HEK293 (cell line): ENCODE data around the gene NUMA1.

Experiments used
- CTCF ChIA-PET: fragments of 350-600 bp; formaldehyde crosslinking; extraction: SDS; loops from one replicate; lab custom pipeline; 2021; ENCODE audit warnings: antibody characterized with exemption; lab: Yijun Ruan, JAX
- POLR2A ChIA-PET: fragments of 300-600 bp; formaldehyde crosslinking; extraction: SDS; loops from one replicate; lab custom pipeline; 2020; ENCODE audit warnings: antibody characterized with exemption, inconsistent platforms; lab: Yijun Ruan, JAX
- H3K27ac ChIP-seq: fragments of 200-500 bp; sonication (Bioruptor generic); 2 replicates; pipeline ENCODE4 v1.5.1; 2014; ENCODE audit warnings: low read depth, low read length, control low read depth, inconsistent platforms; ENCODE audit errors: extremely low read depth
- H3K36me3 ChIP-seq, 2 experiments: fragments of 200-500 bp in 1 of 2; sonication (Bioruptor generic) in 1 of 2; 1 replicate in 1 of 2; 2 replicates in 1 of 2; pipeline ENCODE4 v1.5.1; 2014 to 2017; ENCODE audit warnings: inconsistent platforms in 2 of 2, low read length in 2 of 2; ENCODE audit not compliant: control insufficient read depth in 2 of 2, insufficient read depth in 1 of 2
- H3K4me1 ChIP-seq: fragments of 200-500 bp; sonication (Bioruptor generic); 2 replicates; pipeline ENCODE4 v1.5.1; 2014; ENCODE audit warnings: mild to moderate bottlenecking, low read length, inconsistent platforms; ENCODE audit not compliant: control insufficient read depth, insufficient read depth
- H3K4me3 ChIP-seq: 2 replicates; pipeline ENCODE4 v1.5.1; 2011; ENCODE audit warnings: low read depth, mild to moderate bottlenecking, control low read depth, low read length, moderate library complexity
- H3K9me3 ChIP-seq: fragments of 200-500 bp; sonication (Bioruptor generic); 2 replicates; pipeline ENCODE4 v1.5.1; 2014; ENCODE audit warnings: low read depth, low read length, inconsistent platforms; ENCODE audit not compliant: control insufficient read depth, insufficient read depth
- BCL11A ChIP-seq: fragments of 450-650 bp; formaldehyde crosslinking; IDR thresholded peaks from 2 replicates; pipeline ENCODE4 v1.5.1; 2016; ENCODE audit warnings: low read depth, missing biosample characterization, missing genetic modification characterization
- BCL11B ChIP-seq: fragments of 450-650 bp; formaldehyde crosslinking; IDR thresholded peaks from 2 replicates; pipeline ENCODE4 v1.5.1; 2016; ENCODE audit warnings: low read depth, missing biosample characterization, missing genetic modification characterization
- GLIS2 ChIP-seq: fragments of 450-650 bp; formaldehyde crosslinking; IDR thresholded peaks from 2 replicates; pipeline ENCODE4 v1.5.1; 2016; ENCODE audit warnings: missing biosample characterization, missing genetic modification characterization
- HOXD13 ChIP-seq: sonication (generic); formaldehyde crosslinking; IDR thresholded peaks from 2 replicates; pipeline ENCODE4 v1.8.0; 2022; ENCODE audit warnings: missing genetic modification reagents, borderline replicate concordance
- IKZF3 ChIP-seq: fragments of 450-650 bp; IDR thresholded peaks from 2 replicates; pipeline ENCODE4 v1.5.0; 2018; ENCODE audit warnings: missing biosample characterization, mild to moderate bottlenecking, missing genetic modification characterization, moderate library complexity
- KLF1 ChIP-seq: fragments of 450-650 bp; formaldehyde crosslinking; IDR thresholded peaks from 2 replicates; pipeline ENCODE4 v1.5.1; 2016; ENCODE audit warnings: missing biosample characterization, missing genetic modification characterization
- KLF16 ChIP-seq: fragments of 450-650 bp; formaldehyde crosslinking; IDR thresholded peaks from 2 replicates; pipeline ENCODE4 v1.5.1; 2017; ENCODE audit warnings: missing biosample characterization, missing genetic modification characterization
- OVOL3 ChIP-seq: fragments of 450-650 bp; formaldehyde crosslinking; IDR thresholded peaks from 2 replicates; pipeline ENCODE4 v1.5.1; 2016; ENCODE audit warnings: missing biosample characterization, missing genetic modification characterization
- PRDM1 ChIP-seq: fragments of 450-650 bp; formaldehyde crosslinking; IDR thresholded peaks from 2 replicates; pipeline ENCODE4; 2016; ENCODE audit warnings: missing biosample characterization, missing genetic modification characterization
- PRDM10 ChIP-seq: fragments of 450-650 bp; formaldehyde crosslinking; IDR thresholded peaks from 2 replicates; pipeline ENCODE4 v1.5.1; 2016; ENCODE audit warnings: missing biosample characterization, missing genetic modification characterization
- SCRT2 ChIP-seq: fragments of 450-650 bp; formaldehyde crosslinking; IDR thresholded peaks from 2 replicates; pipeline ENCODE4 v1.5.1; 2016; ENCODE audit warnings: missing biosample characterization, missing genetic modification characterization
- TCF7L2 ChIP-seq: IDR thresholded peaks from 2 replicates; pipeline ENCODE4 v1.6.1; 2011; ENCODE audit warnings: low read depth, mild to moderate bottlenecking, inconsistent platforms, low read length, moderate library complexity, borderline replicate concordance
- ZEB2 ChIP-seq: fragments of 450-650 bp; formaldehyde crosslinking; IDR thresholded peaks from 2 replicates; pipeline ENCODE4 v1.5.1; 2016; ENCODE audit warnings: missing biosample characterization, missing genetic modification characterization
- ZFHX2 ChIP-seq: fragments of 450-650 bp; formaldehyde crosslinking; conservative IDR thresholded peaks from 2 replicates; pipeline ENCODE4 v1.5.1; 2016; ENCODE audit warnings: missing biosample characterization, missing genetic modification characterization
- ZFP3 ChIP-seq: fragments of 450-650 bp; formaldehyde crosslinking; IDR thresholded peaks from 2 replicates; pipeline ENCODE4 v1.5.1; 2016; ENCODE audit warnings: low read depth, missing biosample characterization, missing genetic modification characterization
- ZNF112 ChIP-seq: fragments of 450-650 bp; formaldehyde crosslinking; IDR thresholded peaks from 2 replicates; pipeline ENCODE4 v1.5.0; 2017; ENCODE audit warnings: missing biosample characterization, missing genetic modification characterization
- ZNF132 ChIP-seq: fragments of 450-650 bp; formaldehyde crosslinking; IDR thresholded peaks from 2 replicates; pipeline ENCODE4 v1.5.1; 2017; ENCODE audit warnings: missing biosample characterization, missing genetic modification characterization, borderline replicate concordance
- ZNF16 ChIP-seq: fragments of 450-650 bp; formaldehyde crosslinking; IDR thresholded peaks from 2 replicates; pipeline ENCODE4 v1.5.1; 2016; ENCODE audit warnings: low read depth, missing biosample characterization, missing genetic modification characterization
- ZNF426 ChIP-seq: fragments of 450-650 bp; formaldehyde crosslinking; IDR thresholded peaks from 2 replicates; pipeline ENCODE4 v1.5.1; 2017; ENCODE audit warnings: missing biosample characterization, missing genetic modification characterization, mild to moderate bottlenecking, inconsistent platforms, moderate library complexity
- ZNF473 ChIP-seq: fragments of 450-650 bp; formaldehyde crosslinking; IDR thresholded peaks from 2 replicates; pipeline ENCODE4 v1.5.1; 2017; ENCODE audit warnings: missing biosample characterization, missing genetic modification characterization
- ZNF488 ChIP-seq: fragments of 450-650 bp; formaldehyde crosslinking; IDR thresholded peaks from 2 replicates; pipeline ENCODE4 v1.5.1; 2016; ENCODE audit warnings: missing biosample characterization, missing genetic modification characterization
- ZNF513 ChIP-seq: fragments of 450-650 bp; IDR thresholded peaks from 2 replicates; pipeline ENCODE4 v1.5.1; 2018; ENCODE audit warnings: missing biosample characterization, missing genetic modification characterization
- ZNF596 ChIP-seq: fragments of 450-650 bp; IDR thresholded peaks from 2 replicates; pipeline ENCODE4 v1.5.0; 2018; ENCODE audit warnings: missing biosample characterization, mild to moderate bottlenecking, missing genetic modification characterization, moderate library complexity
- ZNF624 ChIP-seq: fragments of 450-650 bp; formaldehyde crosslinking; IDR thresholded peaks from 2 replicates; pipeline ENCODE4 v1.5.1; 2017; ENCODE audit warnings: missing biosample characterization, missing genetic modification characterization
- ZNF660 ChIP-seq: fragments of 450-650 bp; IDR thresholded peaks from 2 replicates; pipeline ENCODE4 v1.5.1; 2018; ENCODE audit warnings: missing biosample characterization, mild to moderate bottlenecking, missing genetic modification characterization
- ZNF704 ChIP-seq: fragments of 450-650 bp; formaldehyde crosslinking; IDR thresholded peaks from 2 replicates; pipeline ENCODE4 v1.5.1; 2016; ENCODE audit warnings: missing biosample characterization, missing genetic modification characterization
- ZNF768 ChIP-seq: fragments of 450-650 bp; formaldehyde crosslinking; IDR thresholded peaks from 2 replicates; pipeline ENCODE4 v1.5.1; 2018; ENCODE audit warnings: missing biosample characterization, mild to moderate bottlenecking, missing genetic modification characterization
- ZNF785 ChIP-seq: fragments of 450-650 bp; formaldehyde crosslinking; IDR thresholded peaks from 2 replicates; pipeline ENCODE4 v1.5.1; 2016; ENCODE audit warnings: missing biosample characterization, missing genetic modification characterization
- ZSCAN30 ChIP-seq: fragments of 450-650 bp; IDR thresholded peaks from 2 replicates; pipeline ENCODE4 v1.5.1; 2018; ENCODE audit warnings: missing biosample characterization, mild to moderate bottlenecking, missing genetic modification characterization, moderate library complexity
- ZXDB ChIP-seq: fragments of 450-650 bp; formaldehyde crosslinking; IDR thresholded peaks from 2 replicates; pipeline ENCODE4 v1.5.1; 2016; ENCODE audit warnings: missing biosample characterization, missing genetic modification characterization

Gene NUMA1

GRCh38 chr11:72040491-72041363 is 39.6 kb downstream of the NUMA1 start:
- Histone ChIP-seq H3K9me3 (no peaks in the 10 kb centered on the region), H3K4me3 (peak overlapping the region; percentile 59), H3K27ac (peak overlapping the region; percentile 84), H3K36me3 (peaks cover 0 to 4% of the 10 kb centered on the region in 2 experiments; a peak in 1 of 3 replicates), H3K4me1 (peaks cover 22% of the 10 kb centered on the region)
- POLR2A ChIA-PET: interaction anchor here (0.6 to 1.4 kb wide), 6 partner anchors 8 to 262 kb away, joined by 3 to 5 read pairs (median 4); no protein-coding TSS in a partner anchor
- CTCF ChIA-PET: interaction anchor here (0.7 to 2.2 kb wide), 3 partner anchors 12 to 143 kb away, joined by 4 to 14 read pairs (median 5); no protein-coding TSS in a partner anchor
- 0 out of 2 replicates have a peak, but pooled peaks have one; percentile 22 for TF ChIP-seq ZNF596 (tag by site-specific recombination)
- TF ChIP-seq ZNF488 (tag by site-specific recombination): no peak
- no peak for TF ChIP-seq ZNF704 (tag by site-specific recombination)
- TF ChIP-seq ZNF426: no peak
- TF ChIP-seq BCL11A (tag by site-specific recombination): no peak
- no peak for TF ChIP-seq ZNF768 (tag by site-specific recombination)
- 0 out of 2 replicates have a peak, but pooled peaks have one; percentile 36 for TF ChIP-seq SCRT2 (tag by site-specific recombination)
- TF ChIP-seq TCF7L2: no peak
- TF ChIP-seq OVOL3 (tag by site-specific recombination): no peak
- TF ChIP-seq ZNF112 (tag by site-specific recombination): no peak
- TF ChIP-seq ZNF473 (tag by site-specific recombination): no peak
- TF ChIP-seq PRDM1: peak; percentile 88
- peak; percentile 56; the same call in 1 of the 2 replicates for TF ChIP-seq ZNF660 (tag by site-specific recombination)
- TF ChIP-seq ZSCAN30 (tag by site-specific recombination): 0 out of 2 replicates have a peak, but pooled peaks have one; percentile 39
- TF ChIP-seq ZNF16 (tag by site-specific recombination): no peak
- no peak for TF ChIP-seq ZNF785 (tag by site-specific recombination)
- no peak for TF ChIP-seq ZFP3 (tag by site-specific recombination)
- peak; percentile 78 for TF ChIP-seq IKZF3 (tag by site-specific recombination)
- TF ChIP-seq ZFHX2 (tag by site-specific recombination): peak; percentile 80
- no peak for TF ChIP-seq HOXD13
- TF ChIP-seq GLIS2 (tag by site-specific recombination): peak; percentile 68
- TF ChIP-seq ZNF513 (tag by site-specific recombination): no peak
- TF ChIP-seq ZEB2: peak; percentile 45; the same call in 1 of the 2 replicates
- no peak for TF ChIP-seq ZNF132 (tag by site-specific recombination)
- TF ChIP-seq PRDM10 (tag by site-specific recombination): peak; percentile 74; the same call in 1 of the 2 replicates
- no peak for TF ChIP-seq BCL11B (tag by site-specific recombination)
- TF ChIP-seq KLF16 (tag by site-specific recombination): peak; percentile 20; the same call in 1 of the 2 replicates
- no peak for TF ChIP-seq ZNF624 (tag by site-specific recombination)
- TF ChIP-seq KLF1 (tag by site-specific recombination): no peak
- peak; percentile 20; the same call in 1 of the 2 replicates for TF ChIP-seq ZXDB (tag by site-specific recombination)
